Glutamatergic neuron (in vitro differentiated cells): ENCODE measurements around the gene RPS18. TPM values are rescaled to one million over a fixed set of nuclear protein-coding genes. Genes with fewer than 3 reads are reported as not detected.
A peak's percentile ranks its signal among the peaks of the same experiment; 100 is the strongest.

Experiments
- DNase-seq: peaks from one replicate; pipeline ENCODE4 v3.0.0; 2022
- H3K27ac Mint-ChIP-seq: one replicate; pipeline ENCODE4 v1.8.0; 2020; ENCODE audit warnings: mild to moderate bottlenecking, mixed read lengths, inconsistent platforms; ENCODE audit not compliant: unreplicated experiment
- H3K27me3 Mint-ChIP-seq: one replicate; pipeline ENCODE4 v1.8.0; 2020; ENCODE audit warnings: mild to moderate bottlenecking, moderate library complexity, mixed read lengths, inconsistent platforms; ENCODE audit not compliant: unreplicated experiment
- H3K36me3 Mint-ChIP-seq: one replicate; pipeline ENCODE4 v1.8.0; 2020; ENCODE audit warnings: mild to moderate bottlenecking, mixed read lengths, inconsistent platforms; ENCODE audit not compliant: unreplicated experiment
- H3K4me1 Mint-ChIP-seq: one replicate; pipeline ENCODE4 v1.8.0; 2020; ENCODE audit warnings: mild to moderate bottlenecking, low read depth, mixed read lengths, inconsistent platforms; ENCODE audit not compliant: unreplicated experiment
- H3K4me3 Mint-ChIP-seq: one replicate; pipeline ENCODE4 v1.8.0; 2020; ENCODE audit warnings: mild to moderate bottlenecking, mixed read lengths, inconsistent platforms; ENCODE audit not compliant: unreplicated experiment
- H3K9me3 Mint-ChIP-seq: one replicate; pipeline ENCODE4 v1.8.0; 2020; ENCODE audit warnings: mild to moderate bottlenecking, moderate library complexity, mixed read lengths, inconsistent platforms; ENCODE audit not compliant: unreplicated experiment
- CTCF ChIP-seq: fragments of 200-600 bp; sonication (generic); IDR thresholded peaks from one replicate; pipeline ENCODE4 v1.5.0; 2021; ENCODE audit not compliant: partially characterized antibody, unreplicated experiment
- total RNA-seq: library from RNA; stranded (reverse); fragmentation: NEBNext Ultra II Directional; extraction: Animal tissue kit (Norgen Biotek cat#: 25700); gene quantifications from one replicate; pipeline ENCODE4 v1.2.1, GENCODE V29; 2021; ENCODE audit not compliant: unreplicated experiment

The RPS18 gene
- total RNA-seq, 1 donor from 2014 or later, result 1,024 TPM

- TF ChIP-seq CTCF, result no peak
- no peak overlapping the region for H3K27ac Mint-ChIP-seq
Observed at GRCh38 chr6:33288141-33288920, 16.5 kb downstream of the RPS18 start.

GRCh38 chr6:33288921-33289783 is 17.3 kb downstream of the RPS18 start, which contains the start of the genes PFDN6 and WDR46:
Gene PFDN6, plus strand, starts transcription at chr6:33289601. Its CDS starts 256 bp downstream, at chr6:33289857.
Gene WDR46, minus strand, starts transcription at chr6:33289239. Its CDS starts 69 bp downstream, at chr6:33289170.
- no peaks in the 10 kb centered on the region for H3K36me3 Mint-ChIP-seq
- peak within 1 kb of the TSS; percentile 72 for H3K27ac Mint-ChIP-seq
- H3K4me1 Mint-ChIP-seq, result peaks cover 15% of the 10 kb centered on the region
- H3K4me3 Mint-ChIP-seq, result peak within 1 kb of the TSS; percentile 91
- no peaks in the 10 kb centered on the region for H3K9me3 Mint-ChIP-seq
- no peak for TF ChIP-seq CTCF
- peaks cover 8% of the 10 kb centered on the region for H3K27me3 Mint-ChIP-seq
- peak; percentile 65 for DNase-seq

More at GRCh38 chr6:33288141-33288920, 16.5 kb downstream of the RPS18 start:
- no peaks in the 10 kb centered on the region for H3K9me3 Mint-ChIP-seq
- H3K4me3 Mint-ChIP-seq, result peak overlapping the region; percentile 91
- peaks cover 6% of the 10 kb centered on the region for H3K27me3 Mint-ChIP-seq
- DNase-seq, result no peak
- peaks cover 15% of the 10 kb centered on the region for H3K4me1 Mint-ChIP-seq
- no peaks in the 10 kb centered on the region for H3K36me3 Mint-ChIP-seq

- Mint-ChIP-seq H3K36me3 (no peaks in the 10 kb centered on the region), H3K9me3 (no peaks in the 10 kb centered on the region)
Observed at GRCh38 chr6:33289784-33290315, 18.0 kb downstream of the RPS18 start.

DNA sequence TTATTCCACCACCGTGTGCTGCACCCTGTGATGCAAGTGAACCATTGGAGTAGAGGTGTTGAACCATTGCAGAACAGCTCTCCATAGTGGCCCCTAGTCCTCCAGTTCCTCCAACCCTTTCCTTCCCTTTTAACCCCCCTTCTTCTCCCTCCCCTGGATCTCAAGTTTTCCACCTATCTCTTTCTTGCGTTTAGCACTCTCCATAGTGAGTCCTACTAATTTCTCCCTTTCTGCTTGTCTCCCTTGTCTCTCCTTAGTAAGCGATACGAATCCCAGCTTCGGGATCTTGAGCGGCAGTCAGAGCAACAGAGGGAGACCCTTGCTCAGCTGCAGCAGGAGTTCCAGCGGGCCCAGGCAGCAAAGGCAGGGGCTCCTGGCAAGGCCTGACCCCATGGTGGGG is 18.6 kb downstream of the RPS18 start:
- no peak for DNase-seq
- Mint-ChIP-seq H3K9me3 (no peaks in the 10 kb centered on the region), H3K36me3 (no peaks in the 10 kb centered on the region), H3K4me1 (peaks cover 15% of the 10 kb centered on the region), H3K27me3 (peaks cover 8% of the 10 kb centered on the region), H3K27ac (peak overlapping the region; percentile 6), H3K4me3 (peak overlapping the region; percentile 91)
- TF ChIP-seq CTCF, result no peak

More at GRCh38 chr6:33289784-33290315, 18.0 kb downstream of the RPS18 start:
- H3K4me1 Mint-ChIP-seq, result peaks cover 15% of the 10 kb centered on the region
- no peak for TF ChIP-seq CTCF
- H3K27me3 Mint-ChIP-seq, result peaks cover 8% of the 10 kb centered on the region
- peak overlapping the region; percentile 6 for H3K27ac Mint-ChIP-seq
- no peak for DNase-seq
- peak overlapping the region; percentile 91 for H3K4me3 Mint-ChIP-seq
